Measurements from ENCODE around the gene CRTC3.
"Not testable (repeated sequence)": the region's sequence is repeated elsewhere in the genome, so short reads cannot be mapped to it uniquely, and the experiment has no call there.

CRTC3 gene, protein sequence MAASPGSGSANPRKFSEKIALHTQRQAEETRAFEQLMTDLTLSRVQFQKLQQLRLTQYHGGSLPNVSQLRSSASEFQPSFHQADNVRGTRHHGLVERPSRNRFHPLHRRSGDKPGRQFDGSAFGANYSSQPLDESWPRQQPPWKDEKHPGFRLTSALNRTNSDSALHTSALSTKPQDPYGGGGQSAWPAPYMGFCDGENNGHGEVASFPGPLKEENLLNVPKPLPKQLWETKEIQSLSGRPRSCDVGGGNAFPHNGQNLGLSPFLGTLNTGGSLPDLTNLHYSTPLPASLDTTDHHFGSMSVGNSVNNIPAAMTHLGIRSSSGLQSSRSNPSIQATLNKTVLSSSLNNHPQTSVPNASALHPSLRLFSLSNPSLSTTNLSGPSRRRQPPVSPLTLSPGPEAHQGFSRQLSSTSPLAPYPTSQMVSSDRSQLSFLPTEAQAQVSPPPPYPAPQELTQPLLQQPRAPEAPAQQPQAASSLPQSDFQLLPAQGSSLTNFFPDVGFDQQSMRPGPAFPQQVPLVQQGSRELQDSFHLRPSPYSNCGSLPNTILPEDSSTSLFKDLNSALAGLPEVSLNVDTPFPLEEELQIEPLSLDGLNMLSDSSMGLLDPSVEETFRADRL

GRCh38 chr15:90529371-90530249 lies at the start of gene CRTC3:
Gene CRTC3, plus strand, starts transcription at chr15:90529923. Its CDS starts 149 bp downstream, at chr15:90530072.
- DNase-seq, result peak; percentile 38 to 76

GRCh38 chr15:90481023-90481422 lies 48.7 kb upstream of the CRTC3 start:
- DNase-seq, result no peak

- peak; percentile 49 to 86 for DNase-seq
Measured at GRCh38 chr15:90482124-90483011, 47.4 kb upstream of the CRTC3 start.

DNA sequence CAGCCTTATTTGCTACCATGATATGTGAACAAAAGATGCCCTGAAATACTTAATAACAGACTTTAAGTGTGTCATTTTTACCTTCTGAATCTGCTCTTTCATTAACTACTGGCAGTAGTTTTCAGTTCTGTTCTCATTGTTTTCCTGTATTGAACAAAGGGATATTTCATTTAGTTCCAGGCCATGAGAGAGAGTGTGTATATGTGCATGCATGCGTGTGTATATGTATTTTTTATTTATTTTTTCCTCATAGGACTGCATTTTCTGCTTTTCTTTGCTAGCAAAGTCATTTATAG lies 46.8 kb upstream of the CRTC3 start:
- DNase-seq, result peak in 1 of 2 donors; percentile 18

DNA sequence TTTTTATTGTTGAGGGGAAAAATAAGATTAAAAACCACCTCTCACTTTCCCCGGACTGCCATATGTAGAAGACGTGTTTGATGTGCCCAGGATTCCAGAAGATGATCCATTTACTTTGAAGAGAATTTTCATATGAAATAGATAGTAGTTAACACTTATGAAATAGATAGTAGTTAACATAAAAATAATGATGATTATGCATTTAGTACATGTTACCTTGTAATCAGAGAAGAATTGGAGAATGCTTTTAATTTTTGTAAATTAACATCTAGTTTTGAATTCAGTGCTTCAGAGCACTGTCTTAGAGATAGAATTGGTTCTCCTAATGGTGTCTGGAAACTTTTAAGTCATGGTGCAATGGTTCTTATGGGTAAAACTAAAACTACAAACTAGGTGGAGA lies 46.1 kb upstream of the CRTC3 start:
- DNase-seq, result no peak

DNA sequence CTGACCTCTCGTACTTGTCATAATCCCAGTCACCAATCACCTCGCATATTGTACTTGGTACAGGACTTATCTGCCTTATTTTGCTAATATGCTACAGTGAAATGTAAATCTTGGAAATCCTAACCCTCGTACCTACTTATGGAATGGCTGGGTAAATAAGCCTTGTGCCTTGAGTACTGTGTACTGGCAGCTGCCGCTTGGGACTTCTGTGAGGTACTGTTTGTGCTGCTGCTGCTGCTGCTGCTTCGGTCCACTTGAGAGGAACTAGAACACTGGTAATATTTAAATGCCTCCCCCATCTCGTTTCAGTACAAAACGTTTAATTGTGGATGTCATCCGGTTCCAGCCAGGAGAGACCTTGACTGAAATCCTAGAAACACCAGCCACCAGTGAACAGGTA lies 42.5 kb upstream of the CRTC3 start:
- no peak for DNase-seq

DNA sequence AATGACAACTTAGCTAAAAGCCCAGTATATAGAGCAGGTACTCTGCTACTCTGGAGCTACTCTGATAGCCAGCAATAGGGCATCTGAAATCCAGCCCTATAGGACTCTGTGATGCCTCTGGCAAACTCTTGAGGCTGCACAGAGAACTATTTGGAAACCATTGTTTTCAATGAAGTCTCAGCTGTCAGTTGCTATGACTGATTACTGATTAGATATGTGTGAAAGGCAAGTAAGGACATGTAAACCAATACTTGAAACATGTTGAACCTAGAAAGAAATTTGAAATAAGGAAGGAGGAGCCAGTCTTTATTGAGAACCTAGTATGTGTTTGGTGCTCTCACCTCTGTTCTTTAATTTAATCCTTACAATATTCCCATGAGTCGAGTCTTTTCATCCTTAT lies 40.2 kb upstream of the CRTC3 start:
- no peak for DNase-seq

- DNase-seq, result no peak
Measured at GRCh38 chr15:90489944-90490343, 39.8 kb upstream of the CRTC3 start.

- no peak for DNase-seq
Measured at GRCh38 chr15:90493647-90494046, 36.1 kb upstream of the CRTC3 start.

GRCh38 chr15:90495067-90495466 lies 34.7 kb upstream of the CRTC3 start:
- no peak for DNase-seq

DNA sequence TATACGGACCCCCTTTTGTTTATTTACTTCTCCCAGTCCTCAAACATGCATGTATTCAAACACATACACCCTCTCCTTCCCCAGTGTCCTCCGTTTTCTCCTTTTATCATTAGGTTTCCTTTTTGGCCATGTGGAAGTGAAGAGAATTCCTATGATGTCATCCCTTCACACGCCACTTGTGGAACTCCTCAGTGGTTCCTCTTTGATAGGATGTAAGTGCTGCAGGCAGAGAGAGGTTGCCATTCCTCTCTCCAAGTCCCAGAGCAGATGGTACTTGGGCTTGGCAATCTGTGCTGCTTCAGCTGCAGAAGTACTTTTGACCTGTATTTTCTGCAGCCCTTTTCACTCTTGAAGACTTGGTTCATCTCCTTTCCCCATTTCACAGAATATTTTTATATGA lies 32.9 kb upstream of the CRTC3 start:
- DNase-seq, result no peak

GRCh38 chr15:90497376-90497775 lies 32.3 kb upstream of the CRTC3 start:
- DNase-seq, result no peak

GRCh38 chr15:90497912-90498311 lies 31.8 kb upstream of the CRTC3 start:
- no peak for DNase-seq

DNA sequence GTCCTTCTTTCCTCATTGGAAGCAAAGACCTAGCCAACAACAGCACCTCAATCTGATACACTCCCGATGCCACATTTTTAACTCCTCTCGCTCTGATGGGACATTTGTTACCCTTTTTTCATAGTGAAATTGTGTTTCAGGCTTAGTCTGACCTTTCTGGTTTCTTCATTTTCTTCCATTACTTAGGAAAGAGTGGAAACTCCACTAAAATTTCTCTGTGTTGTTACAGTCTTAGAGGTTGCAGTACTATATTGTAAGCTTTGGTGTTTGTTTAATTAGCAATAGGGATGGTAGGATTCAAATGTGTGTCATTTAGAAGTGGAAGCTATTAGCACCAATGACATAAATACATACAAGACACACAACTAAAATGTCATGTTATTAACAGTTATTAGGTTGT lies 29.6 kb upstream of the CRTC3 start:
- DNase-seq, result no peak

DNA sequence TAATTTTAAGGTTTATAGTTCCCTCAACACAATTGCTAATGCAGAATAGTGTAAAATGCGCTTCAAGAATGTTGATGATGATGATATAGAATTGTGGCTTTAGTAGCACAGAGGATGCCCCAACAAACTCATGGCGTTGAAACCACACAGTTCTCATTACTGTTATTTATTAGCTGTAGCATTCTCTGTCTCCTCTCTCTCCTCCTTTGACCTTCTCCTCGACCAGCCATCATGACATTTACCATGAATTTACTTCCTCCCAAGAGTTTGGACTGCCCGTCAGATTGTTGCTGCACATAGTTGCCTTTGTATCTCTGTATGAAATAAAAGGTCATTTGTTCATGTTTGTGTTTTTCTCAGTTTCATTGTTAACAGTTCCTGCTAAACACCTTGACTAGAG lies 27.8 kb upstream of the CRTC3 start:
- DNase-seq, result no peak

- DNase-seq, result not testable (repeated sequence)
Measured at GRCh38 chr15:90510781-90511180, 18.9 kb upstream of the CRTC3 start.

DNA sequence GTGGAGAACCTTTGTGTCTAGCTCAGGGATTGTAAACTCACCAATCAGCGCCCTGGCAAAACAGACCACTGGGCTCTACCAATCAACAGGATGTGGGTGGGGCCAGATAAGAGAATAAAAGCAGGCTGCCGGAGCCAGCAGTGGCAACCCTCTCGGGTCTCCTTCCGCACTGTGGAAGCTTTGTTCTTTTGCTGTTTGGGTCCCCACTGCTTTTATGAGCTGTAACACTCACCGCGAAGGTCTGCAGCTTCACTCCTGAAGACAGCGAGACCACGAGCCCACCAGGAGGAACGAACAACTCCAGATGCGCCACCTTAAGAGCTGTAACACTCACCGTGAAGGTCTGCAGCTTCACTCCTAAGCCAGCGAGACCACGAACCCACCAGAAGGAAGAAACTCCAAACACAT lies 18.5 kb upstream of the CRTC3 start:
- not testable (repeated sequence) for DNase-seq

- no peak for DNase-seq
Measured at GRCh38 chr15:90512276-90512675, 17.4 kb upstream of the CRTC3 start.

GRCh38 chr15:90512981-90513380 lies 16.7 kb upstream of the CRTC3 start:
- no peak for DNase-seq

DNA sequence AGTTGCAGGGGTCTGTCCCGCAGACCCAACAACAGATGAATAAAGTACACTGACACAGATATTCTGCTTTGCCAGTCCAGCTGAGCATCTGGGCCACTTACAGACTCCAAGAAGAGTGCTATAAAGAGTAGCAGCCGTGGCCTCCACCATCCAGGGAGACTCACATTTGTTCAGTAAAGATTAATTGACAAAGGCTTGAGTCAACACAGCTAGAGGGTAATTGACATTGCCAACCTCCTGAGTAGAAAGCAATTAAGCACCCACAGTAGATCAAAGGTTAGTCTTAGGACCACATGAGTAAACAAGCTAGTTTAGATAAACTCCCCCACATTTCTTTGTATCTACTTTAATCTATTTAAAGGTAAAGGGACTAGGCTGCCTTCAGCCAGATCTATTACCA lies 16.3 kb upstream of the CRTC3 start:
- no peak for DNase-seq

DNA sequence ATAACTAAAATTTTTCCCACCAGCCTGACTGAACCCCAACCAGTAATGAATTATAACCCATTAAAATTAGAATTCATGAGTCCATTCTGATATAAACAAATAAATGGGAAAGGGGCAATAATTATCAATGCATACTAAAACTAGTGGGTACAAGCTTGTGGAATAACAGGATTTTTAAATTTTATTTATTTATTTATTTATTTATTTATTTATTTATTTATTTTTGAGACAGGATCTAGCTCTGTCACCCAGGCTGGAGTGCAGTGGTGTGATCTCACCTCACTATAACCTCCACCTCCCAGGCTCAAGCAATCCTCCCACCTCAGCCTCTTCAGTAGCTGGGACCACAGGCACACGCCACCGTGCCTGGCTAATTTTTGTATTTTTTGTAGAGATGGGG lies 15.8 kb upstream of the CRTC3 start:
- DNase-seq, result not testable (repeated sequence)

GRCh38 chr15:90519688-90520087 lies 10.0 kb upstream of the CRTC3 start:
- no peak for DNase-seq

DNA sequence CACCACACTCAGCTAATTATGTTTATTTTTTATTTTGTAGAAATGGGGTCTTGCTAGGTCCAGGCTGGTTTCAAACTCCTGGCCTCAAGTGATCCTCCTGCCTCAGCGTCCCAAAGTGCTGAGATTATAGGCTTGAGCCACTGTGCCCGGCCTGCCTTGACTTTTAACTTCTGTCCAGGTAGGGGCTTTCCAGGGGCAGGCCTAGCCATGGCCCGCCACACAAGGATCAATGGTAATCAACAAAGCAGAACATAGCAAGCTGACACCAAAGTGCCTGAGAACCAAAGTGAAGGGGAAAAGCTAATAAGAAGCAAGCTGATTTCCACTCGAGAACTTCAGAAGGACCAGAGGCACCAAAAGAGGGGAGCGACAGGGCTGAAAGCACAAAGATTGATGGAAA lies 9.4 kb upstream of the CRTC3 start:
- DNase-seq, result no peak

All from hippocampal formation (tissue), 2 donors.